Large intestine (tissue), 3 donors: ENCODE results near the gene KIAA1549. TPM values are rescaled to one million over a fixed set of nuclear protein-coding genes. Genes with fewer than 3 reads are reported as not detected.

Source experiments
- DNase-seq, 2 donors: peaks; one replicate each; pipeline versions ENCODE4 v3.0.0 to v3.0.0-alpha.2; 2013
- H3K27ac ChIP-seq: one replicate; pipeline ENCODE4 v1.5.1; 2013; ENCODE audit warnings: low read length
- H3K27me3 ChIP-seq: 2 replicates; pipeline ENCODE4 v1.6.1; 2013; ENCODE audit warnings: low read length; ENCODE audit not compliant: control insufficient read depth, insufficient read depth
- H3K36me3 ChIP-seq: 2 replicates; pipeline ENCODE4 v1.6.1; 2013; ENCODE audit warnings: low read length; ENCODE audit not compliant: control insufficient read depth, insufficient read depth
- H3K4me1 ChIP-seq: one replicate; pipeline ENCODE4 v1.6.1; 2013; ENCODE audit warnings: low read length; ENCODE audit not compliant: control insufficient read depth, insufficient read depth
- H3K4me3 ChIP-seq: one replicate; pipeline ENCODE4 v1.5.1; 2013; ENCODE audit warnings: low read length
- H3K9me3 ChIP-seq: one replicate; pipeline ENCODE4 v1.6.1; 2013; ENCODE audit warnings: mild to moderate bottlenecking, low read depth, low read length, moderate library complexity; ENCODE audit not compliant: control insufficient read depth
- WGBS: methylation state at CpG from one replicate; pipeline ENCODE4 v1.1.5; 2013; ENCODE audit warnings: low lambda C conversion rate; ENCODE audit not compliant: insufficient coverage; 5-methylcytosine and 5-hydroxymethylcytosine counted together
- polyA plus RNA-seq: library from polyadenylated mRNA; unstranded; fragments of 120-200 nt; gene quantifications from one replicate; pipeline ENCODE4 v1.2.1, GENCODE V29; 2013

The KIAA1549 gene
- polyA plus RNA-seq, 1 donor, result 3.9 TPM

DNA sequence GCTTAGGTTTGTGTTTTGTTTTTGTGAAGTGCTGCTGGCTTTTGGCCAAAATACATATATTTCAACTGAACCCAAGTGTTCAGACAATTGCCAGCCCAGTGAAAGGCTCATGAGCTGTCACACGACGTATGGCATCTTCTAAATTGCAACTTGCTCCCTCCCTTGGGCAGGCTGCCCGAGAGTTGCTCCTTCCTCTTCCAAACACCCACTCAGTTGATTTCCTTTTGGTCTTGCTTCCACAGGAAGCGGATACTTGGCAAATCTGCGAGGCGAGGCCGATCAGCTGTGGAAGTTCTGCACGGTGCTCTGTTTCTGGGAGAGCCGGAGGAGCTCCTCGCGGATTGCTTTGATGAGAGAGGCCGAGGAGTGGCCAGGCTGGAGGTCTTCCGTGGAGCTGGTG, 143.6 kb downstream of the KIAA1549 start:
- WGBS, result no CpG with 5 or more reads among the region's 13 CpGs
- Histone ChIP-seq H3K27ac (no peak overlapping the region), H3K4me3 (no peak overlapping the region), H3K4me1 (no peaks in the 10 kb centered on the region), H3K9me3 (no peaks in the 10 kb centered on the region), H3K36me3 (no peaks in the 10 kb centered on the region), H3K27me3 (no peaks in the 10 kb centered on the region)
- peak in 1 of 2 donors; percentile 8 for DNase-seq

DNA sequence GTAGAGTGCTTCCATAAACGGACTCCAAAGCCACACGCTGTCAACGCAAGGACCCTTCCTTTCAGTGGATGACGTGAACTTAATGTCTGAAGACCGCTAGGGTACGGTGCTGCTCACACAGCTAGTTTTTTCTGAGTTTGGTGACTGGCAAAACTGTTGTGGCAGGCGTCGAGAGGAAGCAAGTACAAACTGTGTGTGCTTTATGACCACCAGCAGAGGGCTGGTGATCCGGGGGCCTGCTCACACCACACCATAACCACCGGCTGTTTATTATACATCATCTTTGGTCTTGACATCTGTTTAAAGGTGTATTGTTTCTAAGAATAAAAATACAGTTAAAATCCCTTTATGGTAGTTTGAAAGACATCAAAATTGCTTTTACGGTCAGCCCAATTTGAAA, 146.1 kb downstream of the KIAA1549 start:
- WGBS, result 100% methylated on average over 1 of the region's 11 CpGs
- H3K36me3 ChIP-seq, result no peaks in the 10 kb centered on the region

DNA sequence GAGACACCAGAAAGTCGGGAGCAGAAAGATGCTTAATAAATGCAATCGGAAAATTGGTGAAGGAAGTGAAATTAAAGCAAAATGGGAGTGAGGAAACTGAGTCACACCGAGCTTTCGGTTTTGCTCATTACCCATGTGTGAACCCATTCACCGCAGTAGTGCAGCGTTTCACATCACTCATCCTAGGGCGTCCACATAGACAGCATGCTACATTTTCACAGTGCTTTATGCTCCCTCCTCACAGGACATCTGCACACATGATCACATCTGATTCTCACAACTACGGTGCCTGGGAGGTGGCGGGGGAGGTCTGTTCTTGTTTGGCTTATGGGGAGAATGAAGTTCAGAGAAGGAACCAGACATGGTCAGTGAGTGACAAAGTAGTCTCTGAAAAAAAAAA, 146.6 kb downstream of the KIAA1549 start:
- WGBS, result no CpG with 5 or more reads among the region's 9 CpGs
- Histone ChIP-seq H3K27ac (no peak overlapping the region), H3K36me3 (no peaks in the 10 kb centered on the region), H3K27me3 (no peaks in the 10 kb centered on the region), H3K4me1 (no peaks in the 10 kb centered on the region), H3K9me3 (no peaks in the 10 kb centered on the region), H3K4me3 (no peak overlapping the region)
- DNase-seq, result no peak

More for the DNA sequence above, 146.1 kb downstream of the KIAA1549 start:
- Histone ChIP-seq H3K4me3 (no peak overlapping the region), H3K27ac (no peak overlapping the region), H3K9me3 (no peaks in the 10 kb centered on the region), H3K27me3 (no peaks in the 10 kb centered on the region), H3K4me1 (no peaks in the 10 kb centered on the region)
- DNase-seq, result no peak

DNA sequence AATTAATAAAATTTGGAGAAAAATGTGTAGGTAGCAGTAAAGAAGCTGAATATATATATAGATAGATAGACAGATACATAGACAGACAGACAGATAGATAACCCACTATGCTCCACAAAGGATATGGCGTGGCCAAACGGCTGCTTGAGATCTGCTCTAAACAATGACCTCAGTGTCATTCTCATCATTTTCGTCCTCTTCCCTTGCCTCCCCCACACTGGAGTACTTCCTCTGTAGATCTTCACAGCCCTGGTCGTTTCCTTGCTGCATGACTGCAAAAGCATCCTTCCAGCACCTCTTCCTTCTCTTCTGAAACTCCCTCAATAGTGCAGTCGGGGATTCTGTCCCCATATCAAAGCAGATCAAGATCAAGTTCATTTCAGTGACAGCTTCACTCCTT, 147.6 kb downstream of the KIAA1549 start:
- Histone ChIP-seq H3K9me3 (no peaks in the 10 kb centered on the region), H3K27ac (no peak overlapping the region), H3K4me3 (no peak overlapping the region), H3K4me1 (no peaks in the 10 kb centered on the region), H3K36me3 (no peaks in the 10 kb centered on the region), H3K27me3 (no peaks in the 10 kb centered on the region)
- WGBS, result 67% methylated on average over 1 of the region's 5 CpGs
- DNase-seq, result no peak

DNA sequence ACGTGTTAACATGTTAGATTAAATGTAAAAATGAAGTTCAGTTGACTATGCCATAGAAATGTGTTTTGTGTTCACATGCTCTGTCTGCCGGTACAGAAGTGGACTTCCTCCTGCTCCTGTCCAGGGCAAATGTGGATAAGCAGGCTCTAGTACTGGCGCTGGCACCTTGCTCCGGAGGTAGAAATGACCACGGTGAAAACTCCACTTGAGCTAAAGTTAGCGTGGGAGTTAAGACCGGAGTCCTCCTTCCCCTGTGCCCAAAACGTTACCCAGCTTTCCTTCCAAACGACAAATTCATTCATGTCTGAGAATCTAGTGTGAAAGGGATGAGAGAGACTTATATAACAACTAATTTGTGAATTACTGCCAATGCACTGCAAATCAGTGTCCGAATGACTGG, 148.2 kb downstream of the KIAA1549 start:
- DNase-seq, result no peak
- WGBS, result 100% methylated on average over 1 of the region's 10 CpGs
- Histone ChIP-seq H3K4me3 (no peak overlapping the region), H3K36me3 (no peaks in the 10 kb centered on the region), H3K4me1 (no peaks in the 10 kb centered on the region), H3K27me3 (no peaks in the 10 kb centered on the region), H3K27ac (no peak overlapping the region), H3K9me3 (no peaks in the 10 kb centered on the region)

GRCh38 chr7:138829335-138829734, 151.9 kb downstream of the KIAA1549 start:
- Histone ChIP-seq H3K9me3 (no peaks in the 10 kb centered on the region), H3K4me1 (no peaks in the 10 kb centered on the region), H3K4me3 (no peak overlapping the region), H3K27me3 (no peaks in the 10 kb centered on the region), H3K27ac (no peak overlapping the region), H3K36me3 (no peaks in the 10 kb centered on the region)
- DNase-seq, result no peak
- 100% methylated on average over 1 of the region's 11 CpGs for WGBS

DNA sequence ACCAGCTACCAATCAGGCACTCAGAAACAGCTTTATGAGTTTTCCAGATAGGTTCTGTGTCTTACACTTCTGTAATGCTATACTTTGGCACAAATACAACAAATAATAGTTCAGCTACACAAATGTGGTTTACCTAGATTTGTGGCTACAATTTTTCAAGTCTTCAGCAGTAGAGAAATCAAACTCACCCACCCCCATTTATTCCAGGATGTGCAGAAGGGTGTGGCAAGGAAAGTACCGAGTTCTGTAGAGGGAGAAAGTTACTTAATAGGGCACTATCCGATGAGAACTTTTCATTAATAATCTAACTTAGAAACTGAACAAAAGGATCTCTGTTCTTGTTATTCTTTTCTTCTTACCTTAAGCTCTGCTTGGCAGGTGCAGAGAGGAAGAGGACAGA, 152.9 kb downstream of the KIAA1549 start:
- no CpG with 5 or more reads among the region's 2 CpGs for WGBS
- DNase-seq, result no peak

DNA sequence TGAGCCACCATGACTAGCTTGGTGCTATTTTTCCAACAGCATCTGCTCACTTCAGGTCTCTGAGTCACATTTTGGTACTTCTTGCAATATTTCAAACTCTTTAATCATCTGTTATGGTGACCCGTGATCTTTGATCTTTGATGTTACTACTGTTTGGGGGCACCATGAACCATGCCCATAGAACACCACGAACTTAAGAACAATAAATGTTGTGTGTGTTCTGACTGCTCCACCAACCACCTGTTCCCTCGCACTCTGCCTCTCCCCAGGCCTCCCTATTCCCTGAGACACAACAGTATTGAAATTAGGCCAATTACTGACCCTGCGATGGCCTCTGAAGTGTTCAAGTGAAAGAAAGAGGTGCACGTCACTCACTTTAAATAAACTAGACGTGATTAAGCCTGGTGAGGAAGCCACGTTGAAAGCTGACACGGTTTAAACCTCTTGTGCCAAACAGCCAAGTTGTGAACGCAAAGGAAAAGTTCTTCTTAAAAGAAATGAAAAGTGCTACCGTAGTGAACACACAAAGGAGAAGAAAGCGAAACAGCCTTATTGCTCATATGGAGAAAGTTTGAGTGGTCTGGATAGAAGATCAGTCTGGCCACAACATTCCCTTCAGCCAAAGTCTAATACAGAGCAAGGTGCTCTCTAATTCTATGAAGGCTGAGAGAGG, 156.0 kb downstream of the KIAA1549 start:
- no peak overlapping the region for H3K27ac ChIP-seq
- WGBS, result 94% methylated on average over 5 of the region's 11 CpGs
- H3K4me3 ChIP-seq, result no peak overlapping the region
- no peaks in the 10 kb centered on the region for H3K9me3 ChIP-seq
- no peaks in the 10 kb centered on the region for H3K27me3 ChIP-seq
- no peaks in the 10 kb centered on the region for H3K4me1 ChIP-seq
- DNase-seq, result no peak
- H3K36me3 ChIP-seq, result no peaks in the 10 kb centered on the region

More for the DNA sequence above, 152.9 kb downstream of the KIAA1549 start:
- H3K9me3 ChIP-seq, result no peaks in the 10 kb centered on the region
- H3K27ac ChIP-seq, result no peak overlapping the region
- H3K36me3 ChIP-seq, result no peaks in the 10 kb centered on the region
- no peaks in the 10 kb centered on the region for H3K27me3 ChIP-seq
- H3K4me3 ChIP-seq, result no peak overlapping the region
- no peaks in the 10 kb centered on the region for H3K4me1 ChIP-seq

DNA sequence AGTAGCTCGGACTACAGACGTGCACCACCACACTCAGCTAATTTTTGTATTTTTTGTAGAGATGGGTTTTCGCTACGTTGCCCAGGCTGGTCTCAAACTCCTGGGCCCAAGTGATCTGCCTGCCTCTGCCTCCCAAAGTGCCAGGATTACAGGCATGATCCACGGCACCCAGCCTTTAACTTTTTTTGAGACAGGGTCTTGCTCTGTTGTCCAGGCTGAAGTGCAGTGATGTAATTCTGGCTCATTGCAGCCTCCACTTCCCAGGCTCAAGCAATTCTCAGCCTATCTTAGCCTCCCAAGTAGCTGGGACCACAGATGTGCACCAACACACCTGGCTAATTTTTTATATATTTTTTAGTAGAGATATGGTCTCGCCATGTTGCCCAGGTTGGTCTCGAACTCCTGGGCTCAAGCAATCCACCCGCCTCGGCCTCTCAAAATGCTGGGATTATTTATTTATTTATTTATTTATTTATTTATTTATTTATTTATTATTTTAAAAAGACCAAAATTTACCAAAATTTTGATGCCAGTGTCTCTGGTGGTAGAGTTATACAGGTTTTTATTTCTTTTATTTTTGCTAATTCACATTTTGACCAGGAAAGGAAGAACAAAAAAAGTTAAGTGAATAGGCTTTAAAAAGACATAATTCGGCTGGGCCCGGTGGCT, 158.2 kb downstream of the KIAA1549 start:
- Histone ChIP-seq H3K27ac (no peak overlapping the region), H3K4me3 (no peak overlapping the region), H3K9me3 (no peaks in the 10 kb centered on the region), H3K4me1 (no peaks in the 10 kb centered on the region), H3K27me3 (no peaks in the 10 kb centered on the region), H3K36me3 (no peaks in the 10 kb centered on the region)
- 98% methylated on average over 6 of the region's 11 CpGs for WGBS
- DNase-seq, result no peak

DNA sequence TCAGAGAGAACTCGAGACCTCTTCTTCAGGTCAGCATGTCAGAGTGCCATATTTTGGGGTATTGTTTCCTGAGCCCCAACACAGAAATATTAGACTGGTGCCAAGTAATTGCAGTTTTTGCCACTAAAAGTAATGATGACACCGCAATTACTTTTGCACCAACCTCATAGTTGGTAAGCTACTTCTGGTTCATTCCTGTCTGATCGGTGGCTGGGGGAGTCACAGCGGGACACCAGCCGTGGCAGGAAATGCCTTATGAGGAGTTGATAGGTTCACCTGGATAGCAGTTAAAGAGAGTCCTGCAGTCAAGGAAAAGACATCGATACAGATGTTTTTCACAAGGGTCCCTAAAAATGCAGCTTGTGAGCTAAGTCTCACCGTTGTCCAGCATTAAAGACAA, 159.3 kb downstream of the KIAA1549 start:
- no peak overlapping the region for H3K27ac ChIP-seq
- H3K4me3 ChIP-seq, result no peak overlapping the region
- no peaks in the 10 kb centered on the region for H3K36me3 ChIP-seq
- no peak for DNase-seq
- no peaks in the 10 kb centered on the region for H3K4me1 ChIP-seq
- no CpG with 5 or more reads among the region's 7 CpGs for WGBS
- H3K27me3 ChIP-seq, result no peaks in the 10 kb centered on the region
- no peaks in the 10 kb centered on the region for H3K9me3 ChIP-seq

DNA sequence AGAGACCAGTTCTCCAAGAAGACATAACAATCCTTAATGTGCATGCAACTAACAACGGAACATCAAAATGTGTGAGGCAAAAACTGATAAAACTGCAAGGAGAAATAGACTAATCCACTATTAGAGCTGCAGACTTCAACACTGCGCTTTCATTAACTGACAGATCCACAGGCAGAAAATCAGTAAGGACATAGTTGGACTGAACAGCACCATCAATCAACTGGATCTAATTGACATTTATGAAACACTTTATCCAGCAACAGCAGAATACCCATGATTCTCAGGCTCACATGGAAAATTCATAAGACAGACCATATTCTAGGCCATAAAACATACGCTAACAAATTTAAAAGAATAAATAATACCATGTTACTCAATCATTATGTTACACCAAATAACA, 161.6 kb downstream of the KIAA1549 start:
- no peaks in the 10 kb centered on the region for H3K4me1 ChIP-seq
- H3K4me3 ChIP-seq, result no peak overlapping the region
- 100% methylated on average over 1 of the region's 3 CpGs for WGBS
- H3K27me3 ChIP-seq, result no peaks in the 10 kb centered on the region
- no peaks in the 10 kb centered on the region for H3K36me3 ChIP-seq
- DNase-seq, result no peak
- H3K9me3 ChIP-seq, result no peaks in the 10 kb centered on the region
- H3K27ac ChIP-seq, result no peak overlapping the region
